Astrocyte (in vitro differentiated cells and primary cell): Measurements from ENCODE around the gene DNAAF5. TPM values are rescaled to one million over a fixed set of nuclear protein-coding genes. Genes with fewer than 3 reads are reported as not detected.

ENCODE experiments used
- DNase-seq: peaks from one replicate; pipeline ENCODE4 v3.0.0-alpha.2; 2010; ENCODE audit warnings: low read depth
- FAIRE-seq: peaks from 2 replicates; lab custom pipeline; 2011; peaks lifted over from hg19 to GRCh38; lab: Jason Lieb, UNC
- H2AFZ ChIP-seq: 2 replicates; pipeline ENCODE4 v1.6.0; 2012; ENCODE audit warnings: low read depth, low read length, inconsistent platforms
- H3K27ac ChIP-seq: 2 replicates; pipeline ENCODE4 v1.5.1; 2011; ENCODE audit warnings: low read depth, low read length, inconsistent platforms
- H3K27me3 ChIP-seq: 2 replicates; pipeline ENCODE4 v1.6.0; 2011; ENCODE audit warnings: low read length, inconsistent platforms; ENCODE audit not compliant: insufficient read depth
- H3K36me3 ChIP-seq: 2 replicates; pipeline ENCODE4 v1.5.1; 2011; ENCODE audit warnings: low read length, inconsistent platforms; ENCODE audit not compliant: insufficient read depth
- H3K4me1 ChIP-seq: 2 replicates; pipeline ENCODE4 v1.5.1; 2011; ENCODE audit warnings: low read length, inconsistent platforms; ENCODE audit not compliant: insufficient read depth
- H3K4me2 ChIP-seq: 2 replicates; pipeline ENCODE4 v1.6.0; 2012; ENCODE audit warnings: low read length, inconsistent platforms
- H3K4me3 ChIP-seq: 2 replicates; pipeline ENCODE4 v1.5.1; 2011; ENCODE audit warnings: low read depth, mild to moderate bottlenecking, low read length, inconsistent platforms; ENCODE audit not compliant: insufficient read depth
- H3K79me2 ChIP-seq: 2 replicates; pipeline ENCODE4 v1.6.0; 2012; ENCODE audit warnings: mild to moderate bottlenecking, low read length, inconsistent platforms; ENCODE audit not compliant: insufficient read depth
- H3K9ac ChIP-seq: 2 replicates; pipeline ENCODE4 v1.6.0; 2012; ENCODE audit warnings: mild to moderate bottlenecking, low read length, inconsistent platforms
- H3K9me3 ChIP-seq: 2 replicates; pipeline ENCODE4 v1.5.1; 2012; ENCODE audit warnings: low read depth, mild to moderate bottlenecking, low read length, inconsistent platforms; ENCODE audit not compliant: insufficient read depth
- H4K20me1 ChIP-seq: 2 replicates; pipeline ENCODE4 v1.6.0; 2012; ENCODE audit warnings: low read length, inconsistent platforms; ENCODE audit not compliant: insufficient read depth
- H3K27ac Mint-ChIP-seq: one replicate; pipeline ENCODE4 v1.8.0; 2021; ENCODE audit warnings: mild to moderate bottlenecking, mixed read lengths; ENCODE audit not compliant: unreplicated experiment
- H3K27me3 Mint-ChIP-seq: one replicate; pipeline ENCODE4 v1.8.0; 2021; ENCODE audit warnings: low read depth, mixed read lengths; ENCODE audit not compliant: unreplicated experiment
- H3K36me3 Mint-ChIP-seq: one replicate; pipeline ENCODE4 v1.8.0; 2021; ENCODE audit warnings: low read depth, mixed read lengths; ENCODE audit not compliant: unreplicated experiment
- H3K4me1 Mint-ChIP-seq: one replicate; pipeline ENCODE4 v1.8.0; 2021; ENCODE audit warnings: low read depth, mixed read lengths; ENCODE audit not compliant: unreplicated experiment
- H3K4me3 Mint-ChIP-seq: one replicate; pipeline ENCODE4 v1.8.0; 2021; ENCODE audit warnings: mild to moderate bottlenecking, moderate library complexity, mixed read lengths; ENCODE audit not compliant: unreplicated experiment
- H3K9me3 Mint-ChIP-seq: one replicate; pipeline ENCODE4 v1.8.0; 2021; ENCODE audit warnings: mild to moderate bottlenecking, mixed read lengths; ENCODE audit not compliant: unreplicated experiment
- CTCF ChIP-seq: IDR thresholded peaks from 2 replicates; pipeline ENCODE4 v1.5.1; 2011; ENCODE audit warnings: low read depth, mild to moderate bottlenecking, inconsistent platforms, low read length, moderate library complexity; ENCODE audit not compliant: insufficient read depth
- EZH2 ChIP-seq: IDR thresholded peaks from 2 replicates; pipeline ENCODE4 v1.6.1; 2012; ENCODE audit warnings: mild to moderate bottlenecking, low read length, inconsistent platforms; ENCODE audit not compliant: insufficient read depth
- total RNA-seq: library from RNA; stranded (reverse); gene quantifications from 2 replicates; pipeline ENCODE4 v1.2.1, GENCODE V29; 2021

DNAAF5 gene
- total RNA-seq, 1 donor from 2014 or later: 24.5 TPM

- Histone ChIP-seq H3K4me2 (no peak overlapping the region), H2AFZ (no peak overlapping the region), H3K27ac (no peak overlapping the region), H3K27me3 (no peaks in the 10 kb centered on the region), H3K4me1 (no peaks in the 10 kb centered on the region), H4K20me1 (no peaks in the 10 kb centered on the region), H3K79me2 (no peaks in the 10 kb centered on the region), H3K9me3 (peaks cover 7% of the 10 kb centered on the region), H3K9ac (no peak overlapping the region), H3K36me3 (no peaks in the 10 kb centered on the region), H3K4me3 (no peak overlapping the region)
- no peak for DNase-seq
- TF ChIP-seq EZH2 (no peak), CTCF (no peak)
- peaks cover 22% of the 10 kb centered on the region for H3K9me3 Mint-ChIP-seq
- no peak for FAIRE-seq
- H3K27ac Mint-ChIP-seq: no peak overlapping the region
- H3K36me3 Mint-ChIP-seq: peaks cover 30% of the 10 kb centered on the region
- no peak overlapping the region for H3K4me3 Mint-ChIP-seq
- H3K4me1 Mint-ChIP-seq: no peaks in the 10 kb centered on the region
- H3K27me3 Mint-ChIP-seq: no peaks in the 10 kb centered on the region
These were observed 43.7 kb upstream of the DNAAF5 start for GRCh38 chr7:682810-683209.

GRCh38 chr7:683526-684205 is 42.8 kb upstream of the DNAAF5 start:
- H3K36me3 Mint-ChIP-seq: peaks cover 25% of the 10 kb centered on the region
- no peaks in the 10 kb centered on the region for H3K27me3 ChIP-seq
- DNase-seq: no peak
- no peaks in the 10 kb centered on the region for H3K4me1 Mint-ChIP-seq
- no peaks in the 10 kb centered on the region for H3K36me3 ChIP-seq
- no peak overlapping the region for H3K27ac Mint-ChIP-seq
- no peak for TF ChIP-seq CTCF
- TF ChIP-seq EZH2: no peak
- H3K9me3 ChIP-seq: peaks cover 11% of the 10 kb centered on the region
- FAIRE-seq: no peak
- H3K79me2 ChIP-seq: no peaks in the 10 kb centered on the region
- H4K20me1 ChIP-seq: no peaks in the 10 kb centered on the region
- H3K9ac ChIP-seq: no peak overlapping the region
- H3K9me3 Mint-ChIP-seq: peaks cover 27% of the 10 kb centered on the region
- no peak overlapping the region for H3K4me2 ChIP-seq
- H3K27ac ChIP-seq: no peak overlapping the region
- H3K4me3 ChIP-seq: no peak overlapping the region
- H2AFZ ChIP-seq: no peak overlapping the region
- H3K4me1 ChIP-seq: no peaks in the 10 kb centered on the region
- no peak overlapping the region for H3K4me3 Mint-ChIP-seq
- no peaks in the 10 kb centered on the region for H3K27me3 Mint-ChIP-seq

- Histone ChIP-seq H3K9ac (no peak overlapping the region), H2AFZ (no peak overlapping the region), H3K36me3 (no peaks in the 10 kb centered on the region), H3K27ac (no peak overlapping the region), H3K27me3 (no peaks in the 10 kb centered on the region), H3K4me2 (no peak overlapping the region), H3K4me3 (no peak overlapping the region), H3K4me1 (no peaks in the 10 kb centered on the region), H3K9me3 (peaks cover 13% of the 10 kb centered on the region), H4K20me1 (no peaks in the 10 kb centered on the region), H3K79me2 (no peaks in the 10 kb centered on the region)
- Mint-ChIP-seq H3K27ac (no peak overlapping the region), H3K27me3 (no peaks in the 10 kb centered on the region), H3K36me3 (peaks cover 24% of the 10 kb centered on the region), H3K9me3 (peaks cover 29% of the 10 kb centered on the region), H3K4me3 (no peak overlapping the region), H3K4me1 (no peaks in the 10 kb centered on the region)
- FAIRE-seq: no peak
- DNase-seq: no peak
- TF ChIP-seq CTCF (no peak), EZH2 (no peak)
These were observed 42.1 kb upstream of the DNAAF5 start for GRCh38 chr7:684416-684815.
